ENCODE data around the gene DHX9.

DHX9 gene

DNA sequence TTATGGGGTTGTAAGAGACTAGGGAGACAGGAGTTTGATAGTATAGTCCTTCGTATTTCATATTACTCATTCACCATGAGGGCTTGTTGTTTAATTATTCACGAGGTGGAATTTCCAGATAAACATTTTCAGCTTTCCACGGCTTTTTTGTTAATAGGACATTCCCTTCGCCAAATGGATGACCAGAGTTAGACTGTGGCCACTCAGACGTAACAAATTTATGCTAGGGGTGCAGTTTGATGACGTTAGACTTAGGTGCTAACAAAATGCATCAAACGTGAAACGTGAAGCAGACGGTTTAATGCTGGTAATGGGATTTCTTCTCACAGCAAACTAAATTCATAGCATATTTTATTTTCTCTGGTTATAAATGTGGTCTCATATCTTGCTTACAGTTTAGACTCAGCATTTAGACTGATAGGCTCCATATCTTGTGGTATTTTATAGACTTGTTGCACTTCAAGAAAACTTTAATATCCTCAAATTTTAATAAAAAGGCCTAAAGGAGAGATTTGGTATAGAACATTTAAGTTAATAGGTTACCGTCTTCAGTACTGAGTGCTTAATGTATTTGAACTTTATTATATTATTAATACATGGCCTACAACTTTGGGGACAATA, 2.3 kb downstream of the DHX9 start:
- DNase-seq (ENCODE audit: low read depth), result no peak

DNA sequence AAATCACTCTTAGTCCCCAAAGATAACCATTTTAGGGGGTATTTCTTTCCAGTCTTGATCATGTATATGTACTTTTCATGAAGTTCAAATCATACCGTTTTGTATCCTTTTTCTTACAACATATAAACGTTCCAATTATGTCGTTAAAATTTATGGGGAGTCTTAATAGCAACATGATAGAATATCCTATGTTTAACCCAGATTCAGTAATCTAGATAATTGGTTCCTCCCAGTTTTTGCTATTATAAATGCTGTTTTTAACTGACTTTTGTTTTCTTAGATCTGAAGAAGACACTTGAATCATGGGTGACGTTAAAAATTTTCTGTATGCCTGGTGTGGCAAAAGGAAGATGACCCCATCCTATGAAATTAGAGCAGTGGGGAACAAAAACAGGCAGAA, 3.1 kb downstream of the DHX9 start:
- DNase-seq (ENCODE audit: low read depth), result no peak

DNA sequence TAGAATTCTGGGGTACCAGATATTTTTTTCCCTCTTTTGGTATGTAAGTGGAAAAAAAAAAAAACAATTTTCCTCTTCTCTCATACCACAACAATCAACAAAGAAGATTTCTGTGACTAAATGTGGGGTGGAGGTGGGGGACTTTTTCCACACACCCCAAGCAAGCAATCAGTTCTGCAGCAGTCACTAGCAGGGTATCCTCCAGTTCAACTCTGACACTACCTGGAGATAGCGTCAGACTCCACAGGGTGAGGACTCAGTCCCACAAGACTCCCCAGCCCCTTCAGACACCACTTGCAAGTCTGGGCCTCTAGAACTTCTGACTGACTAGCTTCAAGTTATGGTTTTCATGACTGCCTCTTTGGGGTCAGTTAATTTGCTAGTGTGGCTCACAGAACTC, 6.2 kb downstream of the DHX9 start:
- DNase-seq (ENCODE audit: low read depth), result no peak

DNA sequence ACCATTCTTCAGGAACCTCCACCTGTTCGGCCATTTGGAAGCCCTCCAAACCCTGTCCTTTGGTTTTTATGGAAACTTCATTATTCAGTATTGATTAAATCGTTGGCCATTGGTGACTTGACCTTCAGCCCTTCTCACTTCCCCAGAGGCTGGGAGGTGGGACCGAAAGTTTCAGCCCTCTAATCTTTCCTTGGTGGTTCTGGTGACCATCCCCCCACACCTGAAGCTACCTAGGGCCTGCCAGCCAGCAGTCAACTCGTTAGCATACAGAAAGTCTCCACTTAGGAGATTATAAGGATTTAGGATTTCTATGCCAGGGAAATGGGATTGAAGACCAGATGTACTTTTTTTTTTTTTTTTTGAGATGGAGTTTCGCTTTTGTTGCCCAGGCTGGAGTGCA, 6.7 kb downstream of the DHX9 start:
- no peak for DNase-seq (ENCODE audit: low read depth)

DNA sequence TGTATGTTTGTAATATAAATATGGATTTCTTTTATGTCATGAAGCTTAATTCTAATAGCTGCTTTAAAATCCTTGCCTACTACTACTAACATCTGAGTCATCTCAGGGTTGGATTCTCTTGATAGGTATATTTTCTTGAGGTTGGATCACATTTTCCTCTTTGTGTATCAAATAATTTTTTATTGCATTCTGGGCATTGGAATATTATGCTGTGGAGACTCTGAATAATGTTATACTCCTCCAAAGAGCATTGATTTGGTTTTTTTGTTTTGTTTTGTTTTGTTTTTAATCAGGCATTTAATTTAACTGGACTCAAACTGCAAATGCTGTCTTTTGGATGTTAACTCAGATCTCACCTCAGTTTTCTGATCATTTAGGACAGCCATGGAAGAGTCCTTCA, 8.0 kb downstream of the DHX9 start:
- no peak for DNase-seq (ENCODE audit: low read depth)

DNA sequence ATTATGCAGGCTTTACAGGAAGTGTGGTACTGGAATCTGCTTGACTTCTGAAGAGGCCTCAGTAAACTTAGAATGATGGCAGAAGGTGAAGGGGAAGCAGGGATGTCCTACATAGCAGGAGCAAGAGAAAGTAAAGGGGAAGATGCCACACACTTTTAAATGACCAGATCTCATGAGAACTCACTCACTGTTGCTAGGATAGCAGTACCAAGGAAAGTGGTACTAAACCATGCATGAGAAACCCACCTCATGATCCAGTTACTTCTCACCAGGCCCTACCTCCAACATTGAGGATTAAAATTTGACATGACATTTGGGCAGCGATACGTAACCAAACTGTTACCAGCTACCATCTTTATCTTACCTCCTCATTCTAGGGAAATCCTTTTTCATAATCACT, 9.6 kb downstream of the DHX9 start:
- DNase-seq (ENCODE audit: low read depth), result no peak

DNA sequence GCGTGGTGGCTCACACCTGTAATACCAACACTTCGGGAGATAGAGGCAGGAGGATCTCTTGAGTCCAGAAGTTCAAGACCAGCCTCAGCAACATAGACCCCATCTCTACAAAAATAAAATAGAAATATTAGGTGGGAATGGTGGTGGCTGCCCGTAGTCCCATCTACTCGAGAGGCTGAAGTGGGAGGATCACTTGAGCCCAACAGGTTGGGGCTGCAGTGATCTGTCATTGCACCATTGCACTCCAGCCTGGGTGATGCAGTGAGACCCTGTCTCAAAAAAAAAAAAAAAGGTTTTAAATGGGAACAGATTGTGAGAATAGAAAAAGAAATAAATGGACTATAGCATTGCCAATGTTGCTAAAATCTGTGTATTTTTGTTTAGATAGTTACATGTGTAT, 11.2 kb downstream of the DHX9 start:
- no peak for DNase-seq (ENCODE audit: low read depth)

DNA sequence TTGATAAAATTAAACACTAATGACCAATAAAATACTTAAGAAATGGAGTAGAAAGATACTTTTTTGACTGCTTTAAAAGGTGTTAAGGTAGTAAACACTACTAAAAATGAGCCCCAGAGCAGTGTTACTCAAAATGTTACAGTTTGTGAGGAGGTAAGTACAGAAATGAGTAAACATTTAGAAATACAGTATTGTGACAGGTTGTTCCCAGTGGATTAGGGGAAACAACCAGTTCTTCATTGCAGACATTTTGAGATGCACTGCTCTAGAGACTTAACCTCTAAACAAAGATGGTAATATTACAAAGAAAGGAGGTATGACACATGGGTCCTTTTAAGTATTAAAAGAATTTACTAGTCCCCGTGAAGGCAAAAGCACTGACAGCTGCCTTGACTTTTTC, 12.7 kb downstream of the DHX9 start:
- DNase-seq (ENCODE audit: low read depth), result no peak

DNA sequence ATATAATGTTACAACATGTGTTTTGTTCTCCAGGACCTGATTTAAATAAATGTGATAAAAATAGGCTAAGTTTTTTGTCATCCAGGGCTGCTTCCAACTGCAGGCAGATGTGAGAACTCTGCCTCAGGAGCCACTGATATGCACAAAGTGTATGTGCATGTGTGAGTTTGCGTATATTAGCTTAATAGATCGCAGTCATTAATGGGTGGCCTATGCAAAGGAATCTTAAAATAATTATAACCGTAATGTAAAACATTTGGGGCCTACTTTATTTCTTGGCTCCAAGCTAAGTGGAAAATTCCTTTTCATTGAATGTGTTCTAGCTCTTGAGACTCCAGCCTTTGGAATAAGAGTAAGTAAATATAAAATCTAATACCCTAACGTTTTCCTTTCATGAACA, 16.8 kb downstream of the DHX9 start:
- no peak for DNase-seq (ENCODE audit: low read depth)

DNA sequence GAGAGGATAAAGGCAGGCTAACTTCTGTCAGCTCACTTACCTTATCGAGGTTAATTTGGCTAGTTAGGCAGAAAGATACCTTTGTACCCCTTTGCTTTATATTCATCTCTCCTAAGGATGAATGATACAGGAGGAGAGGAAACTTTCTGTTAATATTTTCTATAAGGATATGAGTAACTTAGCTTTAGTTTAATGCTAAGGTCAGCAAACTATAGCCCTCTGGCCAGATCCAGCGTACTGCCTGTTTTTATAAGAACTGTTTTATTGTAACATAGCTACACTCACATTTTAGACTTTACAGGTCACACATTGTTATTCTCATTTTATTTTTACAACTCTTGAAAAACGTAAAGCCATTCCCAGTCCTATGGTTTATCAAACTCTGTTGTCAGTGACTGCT, 18.1 kb downstream of the DHX9 start:
- DNase-seq (ENCODE audit: low read depth), result no peak

DNA sequence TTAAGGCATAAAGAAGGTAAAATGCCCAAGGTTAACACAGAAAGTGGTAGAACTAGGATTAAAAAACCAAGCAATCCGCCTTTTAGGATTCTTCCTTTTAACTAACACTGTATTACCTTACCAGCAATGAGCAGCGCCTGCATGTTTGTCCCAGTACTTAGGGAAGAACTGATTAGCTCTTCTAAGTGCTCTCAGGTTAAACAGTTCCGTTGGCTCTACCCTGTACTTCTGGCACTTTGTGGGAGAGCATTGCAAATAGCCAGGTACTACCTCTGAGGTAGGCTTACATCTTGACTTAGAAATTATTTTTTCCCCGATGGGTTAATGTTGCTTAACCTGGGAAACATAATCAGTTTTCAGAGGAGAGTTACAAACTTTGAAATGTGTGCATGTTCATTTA, 21.5 kb downstream of the DHX9 start:
- no peak for DNase-seq (ENCODE audit: low read depth)

DNA sequence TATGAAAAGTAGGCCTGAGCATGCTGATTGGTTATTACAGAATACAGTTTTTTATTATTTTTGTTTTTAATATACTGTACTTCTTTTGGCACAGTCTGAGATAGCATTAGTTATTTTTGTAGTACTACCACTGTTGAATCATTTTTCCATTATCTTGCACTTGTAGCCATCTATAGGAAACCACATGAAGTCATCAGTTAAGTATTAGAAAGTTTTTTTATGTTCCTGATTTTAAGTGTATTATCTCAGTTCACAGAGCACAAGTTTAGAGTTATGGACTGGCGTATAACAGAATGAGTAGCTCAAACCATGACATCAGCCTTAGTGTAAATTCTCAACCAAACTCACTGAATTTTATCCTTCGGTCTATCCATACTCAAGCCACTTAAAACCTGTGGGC, 22.8 kb downstream of the DHX9 start:
- no peak for DNase-seq (ENCODE audit: low read depth)

DNA sequence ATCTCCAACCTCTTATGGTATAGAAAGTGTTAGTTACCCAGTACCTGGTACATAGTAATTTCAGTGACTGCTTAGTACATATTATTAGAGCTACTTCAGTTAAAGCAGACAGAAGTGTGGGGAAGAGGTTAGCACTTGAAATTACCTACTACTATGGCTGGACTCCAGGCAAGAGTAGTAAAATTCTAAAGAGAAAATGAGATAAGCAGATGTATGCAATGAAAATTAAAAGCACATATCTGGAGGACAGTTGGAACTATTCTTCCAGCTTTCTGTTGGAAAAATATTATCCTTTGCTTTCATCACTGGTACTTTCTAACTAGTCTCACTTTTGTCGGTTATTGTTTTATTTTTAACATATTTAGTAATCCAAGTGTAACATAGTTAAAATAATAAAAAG, 23.7 kb downstream of the DHX9 start:
- no peak for DNase-seq (ENCODE audit: low read depth)

DNA sequence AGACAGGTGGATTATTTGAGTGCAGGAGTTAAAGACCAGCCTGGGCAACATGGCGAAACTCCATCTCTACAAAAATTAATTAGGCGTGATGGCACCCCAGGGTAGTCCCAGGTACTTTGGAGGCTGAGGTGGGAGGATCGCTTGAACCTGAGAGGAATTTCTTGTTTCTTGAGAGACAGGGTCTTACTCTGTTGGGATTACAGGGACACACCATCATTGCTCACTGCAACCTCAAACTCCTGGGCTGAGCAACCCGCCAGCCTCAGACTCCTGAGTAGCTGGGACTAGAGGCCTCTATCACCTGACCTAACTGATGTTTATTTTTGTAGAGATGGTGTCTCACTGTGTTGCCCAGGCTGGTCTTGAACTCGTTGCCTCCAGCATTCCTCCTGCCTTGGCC, 24.8 kb downstream of the DHX9 start:
- DNase-seq (ENCODE audit: low read depth), result no peak

DNA sequence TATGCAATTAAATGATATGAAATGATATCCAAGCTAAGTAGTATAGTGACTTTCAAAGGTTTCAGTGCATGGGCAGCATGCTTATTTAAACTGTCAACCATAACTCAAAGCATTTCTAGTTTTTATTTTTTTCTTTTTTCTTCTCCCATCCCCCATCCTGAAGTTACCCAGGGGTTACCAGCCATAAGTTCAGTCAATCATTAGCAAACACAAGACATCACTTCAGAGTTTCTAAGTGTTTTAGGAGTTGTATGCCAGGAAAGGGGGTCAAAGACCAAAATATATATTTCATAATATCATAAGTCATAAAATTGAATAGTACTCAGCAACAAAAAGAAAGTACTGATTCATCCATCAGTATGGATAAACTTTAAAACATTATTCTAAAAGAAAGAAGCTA, 28.7 kb downstream of the DHX9 start:
- no peak for DNase-seq (ENCODE audit: low read depth)

DNA sequence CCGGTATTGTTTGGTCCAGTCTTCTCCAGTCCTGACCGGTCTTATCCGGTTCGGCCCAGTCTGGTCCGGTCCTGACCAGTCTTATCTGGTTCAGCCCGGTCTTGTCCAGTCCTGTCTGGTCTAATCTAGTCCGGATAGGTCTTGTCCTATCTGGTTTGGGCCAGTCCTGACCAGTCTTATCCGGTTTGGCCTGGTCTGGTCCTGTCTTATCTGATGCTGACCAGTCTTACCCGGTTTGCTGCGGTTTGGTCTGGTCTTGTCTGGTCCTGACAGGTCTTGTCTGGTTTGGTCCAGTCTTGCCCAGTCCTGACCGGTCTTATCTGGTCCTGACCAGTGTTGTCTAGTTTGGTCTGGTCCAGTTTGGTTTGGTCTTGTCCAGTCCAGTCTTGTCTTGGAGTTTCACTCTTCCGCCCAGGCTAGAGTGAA, 30.1 kb downstream of the DHX9 start:
- no peak for DNase-seq (ENCODE audit: low read depth)

DNA sequence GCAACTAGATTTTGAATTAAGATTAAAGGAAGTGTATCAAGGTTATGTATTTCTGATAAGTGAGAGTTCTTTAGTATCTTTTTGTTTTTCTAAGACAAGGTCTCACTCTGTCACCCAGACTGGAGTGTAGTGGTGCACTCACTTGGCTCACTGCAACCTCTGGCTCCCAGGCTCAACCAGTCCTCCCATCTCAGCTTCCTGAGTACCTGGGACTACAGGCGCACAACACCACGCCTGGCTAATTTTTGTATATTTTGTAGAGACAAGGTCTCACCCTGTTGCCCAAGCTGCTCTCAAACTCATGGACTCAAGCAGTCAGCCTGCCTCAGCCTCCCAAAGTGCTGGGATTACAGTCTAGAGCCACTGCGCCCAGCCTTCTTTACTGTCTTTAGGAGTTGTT, 33.7 kb downstream of the DHX9 start:
- DNase-seq (ENCODE audit: low read depth), result no peak

DNA sequence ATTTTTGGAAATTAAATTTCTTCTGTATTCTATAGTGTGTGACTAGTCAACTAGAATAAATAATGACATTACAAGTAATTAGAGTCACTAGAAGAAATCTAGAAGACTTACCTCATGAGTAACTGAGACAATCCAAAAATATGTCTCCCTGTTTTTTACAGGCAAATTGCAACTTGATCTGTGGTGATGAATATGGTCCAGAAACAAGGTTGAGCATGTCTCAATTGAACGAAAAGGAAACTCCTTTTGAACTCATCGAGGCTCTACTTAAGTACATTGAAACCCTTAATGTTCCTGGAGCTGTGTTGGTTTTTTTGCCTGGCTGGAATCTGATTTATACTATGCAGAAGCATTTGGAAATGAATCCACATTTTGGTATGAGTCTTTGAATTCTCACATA, 36.7 kb downstream of the DHX9 start:
- DNase-seq (ENCODE audit: low read depth), result no peak

DNA sequence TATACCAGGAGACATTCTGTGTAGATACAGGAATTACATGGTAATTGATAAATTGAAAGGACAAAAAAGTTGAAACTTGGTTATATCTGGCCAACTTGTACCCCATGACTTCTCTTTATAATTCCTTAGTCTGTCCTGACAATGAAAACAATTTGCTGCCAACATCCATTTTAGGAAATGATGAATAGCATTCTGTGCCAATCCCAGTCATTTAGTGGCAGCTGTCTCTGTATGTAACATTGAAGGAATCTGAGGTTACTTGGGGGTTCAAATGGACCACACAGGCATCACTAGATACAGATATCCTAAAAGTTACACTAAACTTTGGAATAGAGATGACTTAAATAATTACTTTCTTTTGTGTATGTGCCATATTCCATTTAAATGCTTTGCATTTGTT, 38.2 kb downstream of the DHX9 start:
- DNase-seq (ENCODE audit: low read depth), result no peak

DNA sequence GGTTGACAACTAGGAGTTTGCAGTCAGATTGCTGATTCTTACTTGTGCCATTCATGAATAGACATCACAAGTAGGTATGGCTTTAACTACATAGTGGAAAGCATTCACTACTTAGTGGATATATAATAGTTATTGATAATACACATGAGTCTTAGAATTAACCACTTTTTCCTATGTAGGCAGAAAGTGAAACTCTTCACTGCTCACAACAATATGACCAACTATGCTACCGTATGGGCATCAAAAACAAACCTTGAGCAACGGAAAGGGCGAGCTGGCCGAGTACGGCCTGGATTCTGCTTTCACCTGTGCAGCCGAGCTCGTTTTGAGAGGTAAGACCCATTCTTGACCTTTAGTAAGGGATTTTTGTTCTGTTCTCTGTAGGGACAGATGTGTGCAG, 38.7 kb downstream of the DHX9 start:
- DNase-seq (ENCODE audit: low read depth), result no peak

DNA sequence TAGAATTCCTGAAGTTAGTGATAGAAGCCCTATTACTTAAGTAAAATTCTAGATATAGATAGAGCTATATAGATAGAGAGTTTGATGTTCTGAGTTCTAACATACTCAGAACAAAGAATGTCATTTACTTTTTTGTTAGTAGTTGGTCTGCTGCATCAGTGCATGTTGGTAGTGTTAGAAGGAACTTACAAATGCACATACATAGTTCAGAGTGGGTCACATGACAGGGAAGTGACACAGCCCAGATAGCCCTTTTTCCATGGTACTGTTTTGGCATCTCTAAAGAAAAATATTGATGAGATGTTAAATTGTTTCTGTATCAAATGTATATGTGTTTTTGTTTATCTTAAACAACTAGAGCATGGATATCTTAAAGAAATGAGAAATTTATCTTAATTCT, 45.7 kb downstream of the DHX9 start:
- no peak for DNase-seq (ENCODE audit: low read depth)

DNA sequence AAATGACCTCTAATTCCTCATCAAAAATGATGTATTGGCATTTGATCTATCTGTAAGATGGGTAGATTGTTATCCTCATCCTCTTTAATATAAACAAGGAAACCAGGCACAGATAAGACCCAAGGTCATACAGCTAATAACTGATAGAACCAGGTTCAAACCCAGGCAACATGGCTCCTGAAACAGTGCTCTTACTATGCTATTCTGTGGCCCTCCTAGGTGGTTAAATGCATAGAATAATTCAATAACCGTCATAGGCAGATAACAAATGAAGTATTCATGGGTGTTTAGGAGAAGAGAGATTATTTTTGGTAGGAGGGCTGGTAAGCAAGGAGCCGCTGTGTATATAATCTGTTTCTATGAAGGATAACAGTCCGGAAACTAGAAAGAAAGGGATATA, 46.4 kb downstream of the DHX9 start:
- no peak for DNase-seq (ENCODE audit: low read depth)

DNA sequence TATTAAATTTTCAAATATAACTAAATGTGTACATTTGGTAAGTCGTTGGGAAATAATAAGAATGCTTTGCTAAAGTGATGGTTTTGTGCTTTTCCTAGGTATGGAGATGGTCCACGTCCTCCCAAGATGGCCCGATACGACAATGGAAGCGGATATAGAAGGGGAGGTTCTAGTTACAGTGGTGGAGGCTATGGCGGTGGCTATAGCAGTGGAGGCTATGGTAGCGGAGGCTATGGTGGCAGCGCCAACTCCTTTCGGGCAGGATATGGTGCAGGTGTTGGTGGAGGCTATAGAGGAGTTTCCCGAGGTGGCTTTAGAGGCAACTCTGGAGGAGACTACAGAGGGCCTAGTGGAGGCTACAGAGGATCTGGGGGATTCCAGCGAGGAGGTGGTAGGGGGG, 47.8 kb downstream of the DHX9 start:
- no peak for DNase-seq (ENCODE audit: low read depth)

DNA sequence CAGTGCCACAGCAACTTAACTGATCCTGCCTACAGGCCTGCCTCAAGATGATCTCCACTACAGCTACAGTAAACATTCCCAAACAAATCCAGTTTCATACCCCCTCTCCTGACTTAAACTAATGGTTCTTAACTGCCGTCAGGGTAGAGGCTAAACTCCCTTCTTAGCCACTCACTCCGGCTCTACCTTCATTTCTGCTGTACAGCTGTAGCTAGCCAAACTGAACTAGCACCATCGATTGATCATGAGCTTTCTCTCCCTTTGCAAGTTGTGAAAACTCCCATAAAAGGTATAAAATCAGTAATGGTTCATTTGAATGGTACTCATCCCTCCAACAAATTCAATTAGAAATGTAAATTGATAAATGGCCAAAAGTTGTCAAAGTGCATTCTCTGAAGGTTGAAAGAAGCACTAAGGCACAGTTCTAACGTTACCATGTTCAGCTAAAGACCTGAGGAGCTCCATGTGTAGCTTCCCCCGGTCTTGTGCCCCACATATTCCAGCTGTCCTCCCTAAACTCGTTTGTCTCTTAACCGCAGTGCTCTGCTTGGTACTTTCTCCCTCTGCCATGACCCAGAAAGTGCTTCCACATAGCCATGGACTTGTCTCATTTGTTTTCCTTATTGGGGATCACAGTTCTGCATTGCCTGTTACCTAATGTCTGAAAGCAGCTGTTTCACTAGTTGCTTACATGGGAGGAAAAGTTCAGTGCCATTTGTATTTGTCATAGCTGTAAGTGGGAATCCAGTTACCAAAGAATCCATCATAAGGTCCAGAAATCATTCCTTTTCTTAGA, 49.8 kb downstream of the DHX9 start:
- DNase-seq (ENCODE audit: low read depth), result no peak
